Activated B cell treated with CpG ODN at 0.5 μM for 24 hours (primary cell): Measurements from ENCODE around the gene HS3ST2. TPM values are rescaled to one million over a fixed set of nuclear protein-coding genes. Genes with fewer than 3 reads are reported as not detected.

Experiments used
- ATAC-seq: fragments of 200-7000 bp; cut with Tn5 transposase; one replicate; pipeline ENCODE4 v1.10.0; 2021; ENCODE audit warnings: low read depth, mild to moderate bottlenecking, moderate library complexity
- CTCF ChIA-PET: fragments of 350-600 bp; sonication (Branson Sonifier 250); formaldehyde crosslinking; loops from one replicate; lab custom pipeline; 2021; ENCODE audit warnings: antibody characterized with exemption; lab: Charles Lee
- POLR2A ChIA-PET: fragments of 350-600 bp; sonication (Branson Sonifier 250); formaldehyde crosslinking; loops from one replicate; lab custom pipeline; 2021; ENCODE audit warnings: antibody characterized with exemption; lab: Charles Lee
- DNase-seq: peaks from one replicate; pipeline ENCODE4 v3.0.0; 2022
- H3K27ac Mint-ChIP-seq: one replicate; pipeline ENCODE4 v1.8.0; 2020; ENCODE audit warnings: mixed read lengths
- H3K27me3 Mint-ChIP-seq: one replicate; pipeline ENCODE4 v1.8.0; 2021; ENCODE audit warnings: mixed read lengths
- H3K36me3 Mint-ChIP-seq: one replicate; pipeline ENCODE4 v1.8.0; 2021; ENCODE audit warnings: low read depth, mixed read lengths
- H3K4me1 Mint-ChIP-seq: one replicate; pipeline ENCODE4 v1.8.0; 2021; ENCODE audit warnings: mixed read lengths
- H3K4me3 Mint-ChIP-seq: one replicate; pipeline ENCODE4 v1.8.0; 2020; ENCODE audit warnings: mild to moderate bottlenecking, mixed read lengths
- H3K9me3 Mint-ChIP-seq: one replicate; pipeline ENCODE4 v1.8.0; 2020; ENCODE audit warnings: mixed read lengths
- CTCF ChIP-seq: fragments of 200-600 bp; IDR thresholded peaks from one replicate; pipeline ENCODE4 v1.8.0; 2022; ENCODE audit warnings: antibody characterized with exemption, mild to moderate bottlenecking
- intact Hi-C: fragments of 100-400 bp; cut with micrococcal nuclease; formaldehyde crosslinking; loops from one replicate; pipeline ENCODE4 v1.15.1; 2024
- total RNA-seq: library from RNA; stranded (reverse); gene quantifications from 2 replicates; pipeline ENCODE4 v1.2.3, GENCODE V29; 2022

Gene HS3ST2
- total RNA-seq = not detected in 2 replicates

GRCh38 chr16:22813948-22814710 is at the start of gene HS3ST2:
TSS of gene HS3ST2 (plus strand) at chr16:22814162. CDS start at chr16:22814611, 449 bp downstream.
- Mint-ChIP-seq H3K4me3 (no peak within 1 kb of the TSS), H3K27me3 (peaks cover 51% of the 10 kb centered on the region), H3K36me3 (no peaks in the 10 kb centered on the region), H3K9me3 (no peaks in the 10 kb centered on the region), H3K27ac (no peak within 1 kb of the TSS), H3K4me1 (peaks cover 8% of the 10 kb centered on the region)
- DNase-seq (no peak), ATAC-seq (no peak)
- ChIA-PET POLR2A (no interaction called here), CTCF (no interaction called here)
- intact Hi-C loops = loop anchor here (10.0 kb wide), 1 partner anchor 121 kb away; no protein-coding TSS in a partner anchor
- TF ChIP-seq CTCF = no peak

- POLR2A ChIA-PET = no interaction called here
- Mint-ChIP-seq H3K9me3 (no peaks in the 10 kb centered on the region), H3K36me3 (no peaks in the 10 kb centered on the region), H3K27ac (no peak overlapping the region), H3K4me3 (no peak overlapping the region), H3K4me1 (no peaks in the 10 kb centered on the region), H3K27me3 (peaks cover 16% of the 10 kb centered on the region)
- CTCF ChIA-PET = no interaction called here
- DNase-seq (no peak), ATAC-seq (no peak)
- intact Hi-C loops = no loop called here
- TF ChIP-seq CTCF = no peak
Observed at GRCh38 chr16:22764662-22765327, 49.2 kb upstream of the HS3ST2 start.

GRCh38 chr16:22765479-22765878 is 48.5 kb upstream of the HS3ST2 start:
- peaks cover 23% of the 10 kb centered on the region for H3K27me3 Mint-ChIP-seq
- no peak for DNase-seq
- H3K9me3 Mint-ChIP-seq = no peaks in the 10 kb centered on the region
- intact Hi-C loops = no loop called here
- TF ChIP-seq CTCF = no peak
- ChIA-PET POLR2A (no interaction called here), CTCF (no interaction called here)
- H3K27ac Mint-ChIP-seq = no peak overlapping the region
- no peaks in the 10 kb centered on the region for H3K36me3 Mint-ChIP-seq
- H3K4me3 Mint-ChIP-seq = no peak overlapping the region
- no peak for ATAC-seq
- no peaks in the 10 kb centered on the region for H3K4me1 Mint-ChIP-seq

GRCh38 chr16:22770866-22771265 is 43.1 kb upstream of the HS3ST2 start:
- Mint-ChIP-seq H3K4me1 (no peaks in the 10 kb centered on the region), H3K27ac (no peak overlapping the region), H3K36me3 (no peaks in the 10 kb centered on the region), H3K27me3 (peaks cover 40% of the 10 kb centered on the region), H3K4me3 (no peak overlapping the region), H3K9me3 (no peaks in the 10 kb centered on the region)
- ChIA-PET CTCF (no interaction called here), POLR2A (no interaction called here)
- ATAC-seq (no peak), DNase-seq (no peak)
- no peak for TF ChIP-seq CTCF
- intact Hi-C loops = no loop called here

- Mint-ChIP-seq H3K4me1 (no peaks in the 10 kb centered on the region), H3K4me3 (no peak overlapping the region), H3K27me3 (peaks cover 43% of the 10 kb centered on the region), H3K27ac (no peak overlapping the region), H3K9me3 (no peaks in the 10 kb centered on the region), H3K36me3 (no peaks in the 10 kb centered on the region)
- POLR2A ChIA-PET = no interaction called here
- TF ChIP-seq CTCF = no peak
- CTCF ChIA-PET = no interaction called here
- DNase-seq = no peak
- intact Hi-C loops = no loop called here
- no peak for ATAC-seq
Observed at GRCh38 chr16:22771551-22771950, 42.4 kb upstream of the HS3ST2 start.
